ENCODE data around the gene ACTL10. TPM values are rescaled to one million over a fixed set of nuclear protein-coding genes. Genes with fewer than 3 reads are reported as not detected.

Gene ACTL10
- total RNA-seq, 1 donor from 2014 or later = 0.82 TPM

GRCh38 chr20:33648396-33649004 is 18.2 kb upstream of the ACTL10 start:
- no peak for FAIRE-seq

GRCh38 chr20:33649201-33649681 is 17.5 kb upstream of the ACTL10 start:
- FAIRE-seq (no peak), DNase-seq (ENCODE audit: low spot score in 2 of 2) (peak; percentile 52 to 59)

More at GRCh38 chr20:33648396-33649004, 18.2 kb upstream of the ACTL10 start:
- peak in 1 of 2 donors; percentile 8 for DNase-seq (ENCODE audit: low spot score in 2 of 2)

GRCh38 chr20:33650111-33650752 is 16.5 kb upstream of the ACTL10 start:
- no peak for FAIRE-seq
- no peak for DNase-seq (ENCODE audit: low spot score in 2 of 2)

- DNase-seq (ENCODE audit: low spot score in 2 of 2) (no peak), FAIRE-seq (no peak)
Measured at GRCh38 chr20:33650753-33651561, 15.8 kb upstream of the ACTL10 start.

GRCh38 chr20:33651562-33652048 is 15.1 kb upstream of the ACTL10 start:
- FAIRE-seq (no peak), DNase-seq (ENCODE audit: low spot score in 2 of 2) (no peak)

- DNase-seq (ENCODE audit: low spot score in 2 of 2) (peak; percentile 68 to 80), FAIRE-seq (no peak)
Measured at GRCh38 chr20:33653218-33653899, 13.4 kb upstream of the ACTL10 start.

GRCh38 chr20:33653900-33654596 is 12.7 kb upstream of the ACTL10 start:
- FAIRE-seq (no peak), DNase-seq (ENCODE audit: low spot score in 2 of 2) (no peak)

GRCh38 chr20:33654680-33655161 is 12.0 kb upstream of the ACTL10 start:
- DNase-seq (ENCODE audit: low spot score in 2 of 2) (no peak), FAIRE-seq (no peak)

- DNase-seq (ENCODE audit: low spot score in 2 of 2) (no peak), FAIRE-seq (no peak)
Measured at GRCh38 chr20:33655164-33655563, 11.6 kb upstream of the ACTL10 start.

- no peak for DNase-seq (ENCODE audit: low spot score in 2 of 2)
- FAIRE-seq = no peak
Measured at GRCh38 chr20:33656010-33656782, 10.5 kb upstream of the ACTL10 start.

- DNase-seq (ENCODE audit: low spot score in 2 of 2) = no peak
- FAIRE-seq = no peak
Measured at GRCh38 chr20:33656783-33657703, 9.7 kb upstream of the ACTL10 start.

- FAIRE-seq (no peak), DNase-seq (ENCODE audit: low spot score in 2 of 2) (no peak)
Measured at GRCh38 chr20:33657704-33658095, 9.0 kb upstream of the ACTL10 start.

- FAIRE-seq (no peak), DNase-seq (ENCODE audit: low spot score in 2 of 2) (peak in 1 of 2 donors; percentile 19)
Measured at GRCh38 chr20:33658510-33658909, 8.2 kb upstream of the ACTL10 start.

GRCh38 chr20:33658929-33659328 is 7.8 kb upstream of the ACTL10 start:
- FAIRE-seq = no peak
- no peak for DNase-seq (ENCODE audit: low spot score in 2 of 2)

GRCh38 chr20:33659341-33660034 is 7.3 kb upstream of the ACTL10 start:
- FAIRE-seq (no peak), DNase-seq (ENCODE audit: low spot score in 2 of 2) (peak in 1 of 2 donors; percentile 8)

- DNase-seq (ENCODE audit: low spot score in 2 of 2) (no peak), FAIRE-seq (no peak)
Measured at GRCh38 chr20:33660035-33660684, 6.6 kb upstream of the ACTL10 start.

GRCh38 chr20:33660685-33661058 is 6.1 kb upstream of the ACTL10 start:
- DNase-seq (ENCODE audit: low spot score in 2 of 2) (no peak), FAIRE-seq (no peak)

Measured in frontal cortex (tissue), 4 donors.